Raji (cell line): ENCODE data around the gene C20orf144.

Source experiments
- POLR2A ChIP-seq: IDR thresholded peaks from 2 replicates; pipeline ENCODE4 v1.6.1; 2011; ENCODE audit warnings: low read depth, low read length, control low read depth; ENCODE audit not compliant: insufficient read depth

Gene C20orf144

DNA sequence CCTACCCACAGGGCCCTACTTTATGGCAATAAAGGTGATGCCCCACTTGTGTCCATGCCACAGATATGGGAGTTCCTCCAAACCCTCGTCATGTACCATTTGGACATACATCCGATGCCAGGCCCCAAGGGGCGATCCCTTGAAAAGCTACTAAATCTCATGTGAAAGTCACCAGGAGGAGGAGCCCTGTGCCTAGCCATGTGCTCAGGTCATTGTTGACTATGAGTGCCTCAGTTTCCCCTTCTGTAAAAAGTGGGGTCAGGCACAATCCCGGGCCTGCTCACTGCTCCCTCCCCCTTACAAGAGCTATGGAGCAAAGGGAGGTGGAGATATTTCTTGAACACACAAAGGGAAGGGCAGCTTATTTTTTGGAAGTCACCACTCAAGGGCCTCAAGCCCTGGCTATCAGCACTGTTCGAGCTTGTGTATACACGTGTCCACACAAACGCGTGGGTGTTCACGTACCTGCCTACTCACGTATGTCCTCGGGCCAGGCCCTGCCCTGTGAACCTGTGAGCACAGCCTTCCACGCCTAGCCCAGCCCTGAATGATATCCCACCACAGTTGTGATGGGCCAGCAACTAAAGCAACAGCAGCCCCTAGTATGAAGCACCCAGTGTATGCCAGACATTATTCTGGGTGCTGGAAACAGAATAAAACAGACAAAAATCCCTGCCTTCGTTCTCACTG is 6.5 kb downstream of the C20orf144 start:
- TF ChIP-seq POLR2A, result no peak; the same call in 1 of the 2 replicates

DNA sequence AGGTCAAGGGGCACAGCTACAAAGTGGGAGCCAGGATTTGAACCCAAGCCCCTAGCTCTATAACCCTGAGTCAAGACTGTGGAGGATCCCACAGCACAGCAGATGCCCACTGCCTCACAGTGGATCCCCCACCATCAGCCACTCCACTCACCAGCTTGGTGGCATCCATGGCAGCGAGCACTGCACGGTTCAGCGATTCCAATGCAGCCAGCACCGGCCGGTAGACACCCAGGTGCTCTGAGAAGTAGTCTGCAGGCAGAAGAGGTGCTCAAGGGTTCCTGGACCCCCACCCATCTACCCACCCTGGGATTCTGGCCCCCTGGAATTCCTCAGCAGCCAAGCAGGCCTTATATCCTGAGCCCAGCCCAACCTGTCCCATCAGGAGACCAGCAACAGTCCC is 7.1 kb downstream of the C20orf144 start:
- peak; percentile 25; the same call in 1 of the 2 replicates for TF ChIP-seq POLR2A

DNA sequence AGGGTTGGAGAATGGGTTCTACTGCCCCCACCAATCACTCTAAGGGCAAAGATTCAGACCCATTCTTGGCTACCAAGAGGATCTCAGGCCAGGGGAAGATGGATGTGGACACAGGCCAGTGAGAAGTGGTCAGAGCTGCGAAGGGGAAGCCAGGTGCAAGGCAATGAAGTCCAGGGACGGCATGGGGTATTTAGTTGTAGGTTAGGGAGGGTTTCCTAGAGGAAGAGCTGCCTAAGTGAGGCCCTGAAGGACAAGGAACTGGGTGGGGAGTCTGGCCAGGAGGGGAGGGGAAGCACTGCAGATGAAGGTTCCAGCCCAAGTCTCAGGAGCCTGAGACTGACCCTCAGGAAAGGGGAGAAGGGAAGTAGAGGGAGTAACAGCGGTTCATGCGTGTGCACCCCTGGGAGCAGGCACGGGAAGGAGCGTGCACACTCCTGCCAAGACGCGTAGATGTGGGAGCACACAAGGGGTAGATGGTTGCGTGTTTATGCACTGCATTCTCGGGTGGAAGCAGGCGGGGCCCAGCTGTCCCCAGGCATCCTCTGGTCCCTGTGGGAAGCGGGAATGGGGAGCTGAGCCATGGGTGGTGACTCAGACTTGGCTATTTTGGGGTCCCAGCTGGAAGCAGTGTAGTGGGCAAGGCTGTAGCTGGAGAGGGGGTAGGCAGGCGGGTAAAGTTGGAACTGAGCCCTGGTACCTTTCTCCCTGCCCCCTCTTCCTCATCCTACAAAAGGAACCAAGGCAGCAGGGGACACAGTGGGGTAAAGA is 7.9 kb downstream of the C20orf144 start:
- no peak for TF ChIP-seq POLR2A

DNA sequence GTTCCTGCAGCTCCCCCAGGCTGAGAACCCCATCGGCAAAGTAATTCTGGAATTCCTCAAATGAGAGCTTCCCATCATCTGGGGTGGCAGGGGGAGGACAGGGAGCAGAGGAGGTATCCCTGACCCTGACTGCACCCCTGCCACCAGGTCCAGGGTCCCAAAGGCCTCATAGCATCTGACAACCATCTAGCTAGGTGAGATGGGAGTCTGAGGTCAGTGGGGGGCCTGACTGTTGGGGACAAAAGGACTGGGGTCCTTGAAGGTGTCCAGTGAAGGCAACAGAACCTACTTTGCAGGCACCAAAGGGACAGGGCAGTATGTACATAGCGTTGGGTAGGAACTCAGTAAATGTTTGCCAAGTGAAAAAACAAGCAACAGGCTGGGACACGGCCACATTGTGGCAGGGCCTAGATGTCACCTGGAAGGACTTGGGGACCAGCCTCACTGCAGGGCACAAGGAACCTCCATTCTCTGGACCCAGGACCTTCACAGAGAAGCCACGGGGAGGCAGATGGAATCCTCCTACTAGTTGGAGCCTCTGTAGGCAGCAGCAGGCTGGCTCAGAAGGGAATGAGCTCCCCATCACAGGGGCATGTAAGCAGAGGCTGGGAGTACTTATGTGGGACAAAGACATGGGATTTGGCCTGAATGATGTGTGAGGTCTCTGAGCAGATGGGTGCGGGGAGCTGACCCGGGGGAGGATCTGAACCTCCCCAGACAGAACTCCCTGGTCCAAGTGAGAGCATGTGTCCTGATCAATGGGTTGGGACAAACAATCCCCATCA is 8.8 kb downstream of the C20orf144 start:
- no peak for TF ChIP-seq POLR2A

DNA sequence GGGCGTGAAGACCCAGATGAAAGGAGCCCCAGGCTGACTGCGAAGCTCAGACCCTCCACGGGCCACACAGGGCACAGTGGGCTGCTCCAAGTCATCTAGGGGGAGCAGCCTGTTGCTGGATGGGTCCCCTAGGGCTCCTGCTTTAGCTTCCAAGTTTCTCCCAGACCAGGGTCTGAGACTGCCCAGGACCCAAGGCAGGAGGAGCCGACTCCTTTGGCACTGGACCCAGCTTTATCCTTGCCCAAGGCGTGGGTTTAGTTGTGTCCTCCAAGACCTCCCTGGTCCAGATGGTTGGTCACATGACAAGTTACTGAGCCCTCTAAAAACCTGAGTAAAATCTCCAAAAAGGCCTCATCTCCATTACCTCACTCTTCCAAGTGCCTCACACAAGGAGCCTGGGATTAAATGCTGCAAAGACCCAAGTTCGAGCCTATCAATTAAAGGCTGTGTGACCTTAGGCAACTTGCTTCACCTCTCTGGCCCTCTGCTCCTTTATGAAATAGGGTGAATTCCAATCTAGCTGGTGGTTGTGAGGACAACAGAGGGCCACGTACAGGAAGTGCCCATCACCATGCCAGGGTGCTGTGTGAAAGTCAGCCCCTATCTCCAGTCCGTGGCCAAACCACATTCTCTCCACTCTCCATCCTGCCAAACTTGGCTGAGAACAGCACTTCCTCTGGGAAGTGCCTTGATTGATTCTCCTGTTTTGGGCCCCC is 9.6 kb downstream of the C20orf144 start:
- no peak for TF ChIP-seq POLR2A

DNA sequence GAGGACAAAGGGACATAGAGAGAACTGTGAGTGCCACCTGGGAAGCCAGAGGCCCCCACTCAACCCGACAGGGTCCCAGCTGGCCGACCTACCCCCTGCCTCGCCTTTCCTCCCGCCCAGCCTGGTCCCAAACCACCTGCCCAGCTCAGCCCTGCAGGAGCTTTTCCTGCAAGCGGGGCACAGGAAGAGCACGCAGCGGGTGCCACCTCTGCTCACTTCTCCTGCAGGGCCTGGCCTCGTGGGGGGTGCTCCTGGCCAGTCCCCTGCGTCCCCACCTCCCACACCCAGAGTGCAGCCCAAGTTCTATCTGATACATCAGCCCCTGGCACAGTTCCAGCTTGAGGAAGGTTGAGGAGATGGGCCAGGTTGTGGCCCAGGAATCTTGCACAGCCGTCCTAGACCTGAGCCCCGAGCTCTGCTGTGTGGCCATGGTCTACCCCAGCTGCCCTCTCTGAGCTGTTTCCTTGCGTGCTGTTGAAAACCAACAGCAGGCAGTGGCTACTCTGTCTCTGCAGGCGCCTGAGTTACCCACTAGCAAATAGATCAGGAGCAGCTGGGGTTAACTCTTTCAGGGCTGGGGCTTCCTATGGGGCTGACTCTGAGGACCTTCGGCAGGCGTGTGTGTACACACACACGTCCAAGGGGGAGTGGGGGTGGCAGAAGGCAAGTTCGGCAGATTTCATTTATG is 10.4 kb downstream of the C20orf144 start:
- TF ChIP-seq POLR2A, result no peak

DNA sequence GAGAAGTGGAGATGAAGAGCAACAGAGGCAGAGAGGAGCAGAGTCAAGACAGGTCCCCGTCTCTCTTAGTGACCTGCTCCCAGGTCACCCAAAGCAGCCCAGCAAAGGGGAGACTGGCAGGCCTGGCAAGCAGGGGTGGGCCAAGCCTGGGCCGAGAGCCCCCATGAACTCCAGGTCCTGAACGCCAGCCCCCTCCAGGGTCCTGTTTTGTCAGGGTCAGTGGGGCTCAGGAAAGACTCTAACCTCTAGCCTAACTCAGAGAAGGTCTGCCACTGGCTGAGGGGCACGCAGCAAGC is 10.9 kb downstream of the C20orf144 start:
- TF ChIP-seq POLR2A, result no peak

DNA sequence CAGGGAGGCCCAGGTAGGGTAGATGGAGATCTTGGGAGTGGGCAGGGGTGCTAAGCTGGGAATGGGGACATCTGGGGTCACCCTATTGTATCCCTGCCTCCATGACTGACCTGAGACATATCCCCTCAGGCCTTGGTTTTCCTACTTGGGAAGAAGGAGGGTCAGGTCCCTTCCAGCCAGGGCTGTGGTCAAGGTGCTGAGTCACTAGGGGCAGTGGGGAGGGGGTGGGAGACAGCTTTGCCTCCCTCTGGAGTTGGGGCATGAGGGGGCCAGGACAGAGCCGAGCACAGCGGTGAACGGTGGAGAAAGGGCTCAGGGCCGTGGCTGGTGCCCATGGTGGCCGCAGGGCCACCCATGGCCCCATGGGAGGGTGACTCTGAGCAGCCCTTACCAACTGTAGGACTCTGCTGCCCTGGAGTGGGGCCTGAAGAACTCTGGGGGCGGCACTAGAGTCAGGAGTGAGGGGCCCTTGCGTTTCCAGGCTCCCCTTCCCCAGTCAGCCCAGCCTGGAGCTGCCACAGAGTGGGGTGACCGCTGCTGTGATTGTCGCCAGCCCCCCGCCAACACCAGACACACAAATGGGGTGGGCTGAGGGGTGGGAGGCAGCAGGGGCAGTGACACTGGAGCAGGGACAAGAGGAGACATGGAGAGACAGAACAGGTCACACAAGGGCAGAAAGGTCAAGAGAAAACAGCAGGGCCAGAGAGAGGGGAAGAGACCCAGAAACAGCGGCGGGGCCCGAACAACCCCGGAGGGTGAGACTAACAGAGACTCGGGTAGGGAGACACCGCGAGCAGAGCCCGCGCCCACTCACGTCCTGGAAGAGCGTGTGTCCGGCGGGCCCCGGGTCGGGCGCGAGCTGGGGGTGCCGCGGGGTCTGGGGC is 11.5 kb downstream of the C20orf144 start:
- no peak for TF ChIP-seq POLR2A

DNA sequence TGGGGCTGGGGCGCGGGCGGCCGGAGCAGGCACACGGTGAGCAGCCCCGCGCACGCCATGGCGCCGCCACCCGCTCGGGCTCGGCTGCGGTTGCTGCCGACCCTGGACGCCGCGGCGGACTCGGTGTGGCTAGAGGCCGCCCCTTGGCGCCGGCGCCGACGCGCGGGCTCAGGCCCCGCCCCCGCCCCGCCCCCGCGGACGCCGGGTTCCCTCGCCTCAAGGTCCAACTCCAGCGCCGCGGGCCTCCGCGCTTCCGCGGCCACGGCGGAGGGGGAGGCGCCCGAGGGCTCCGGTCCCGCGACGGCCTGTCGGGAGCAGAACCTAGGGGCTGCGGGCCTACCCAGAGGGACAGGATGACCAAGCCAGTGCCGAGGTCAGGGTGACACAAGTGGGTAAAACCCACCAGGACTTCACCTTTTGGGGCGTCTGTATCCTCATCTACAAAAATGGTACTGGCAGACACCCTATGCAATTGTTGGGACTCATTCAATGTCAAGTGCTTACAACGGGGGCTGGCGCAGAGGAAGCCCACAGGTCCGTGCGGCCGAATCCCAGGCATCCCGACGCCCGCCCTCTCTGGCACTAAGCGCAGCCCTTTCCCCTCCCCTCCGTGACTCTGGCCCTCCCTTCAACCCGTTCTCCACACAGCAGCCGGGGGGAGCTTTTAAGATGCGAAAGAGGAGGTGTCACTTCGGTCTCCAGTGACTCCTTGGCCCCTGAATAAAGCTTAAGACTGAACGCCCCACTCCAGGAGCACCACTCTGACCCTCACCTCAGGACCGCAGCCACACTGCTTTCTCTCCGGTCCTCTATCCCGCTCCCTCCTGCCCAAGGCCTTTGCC is 12.4 kb downstream of the C20orf144 start, which contains the start of gene NECAB3:
Gene NECAB3, minus strand, starts transcription at position 135 of the 842 bp plus-strand sequence. Its CDS starts 76 bp downstream, at position 59.
- TF ChIP-seq POLR2A, result peak; percentile 84

DNA sequence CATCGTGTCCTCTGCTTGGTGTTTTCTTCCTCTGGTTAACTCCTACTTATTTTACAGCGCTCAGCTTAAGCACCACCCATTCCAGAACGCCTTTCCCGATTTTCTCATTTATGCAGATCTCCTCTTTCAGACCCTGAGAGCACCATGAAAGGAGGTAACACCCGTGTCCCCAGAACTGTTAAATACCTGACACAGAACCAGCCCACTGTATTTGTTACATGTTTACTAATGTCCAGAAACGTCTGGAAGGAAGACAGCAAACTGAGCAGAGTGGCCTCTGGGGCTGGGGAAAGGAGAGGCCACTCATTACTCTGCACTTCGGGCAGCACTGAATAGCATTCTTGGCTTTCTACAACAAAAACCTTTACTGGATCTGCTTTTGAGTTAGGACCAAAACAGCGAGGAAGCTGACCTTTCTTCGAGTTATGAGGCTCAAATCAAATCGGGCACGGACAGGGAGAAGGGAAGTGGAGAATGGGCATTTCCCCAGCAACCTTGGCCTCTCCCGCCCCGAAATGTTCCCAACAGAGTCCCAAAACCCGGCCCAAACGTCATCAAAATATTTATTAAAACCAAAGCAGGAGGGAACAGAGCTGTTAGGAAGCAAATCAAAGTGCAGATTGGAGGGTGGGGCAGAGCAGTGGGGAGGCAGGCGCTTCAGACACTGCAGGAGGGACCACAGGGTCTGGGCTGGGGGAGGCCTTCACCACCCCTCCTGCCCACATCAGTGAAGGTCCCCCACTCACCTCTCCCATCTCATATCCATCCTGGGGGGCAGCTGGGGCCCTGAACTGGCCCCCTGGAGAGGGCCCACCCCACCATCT is 13.2 kb downstream of the C20orf144 start:
- no peak for TF ChIP-seq POLR2A

DNA sequence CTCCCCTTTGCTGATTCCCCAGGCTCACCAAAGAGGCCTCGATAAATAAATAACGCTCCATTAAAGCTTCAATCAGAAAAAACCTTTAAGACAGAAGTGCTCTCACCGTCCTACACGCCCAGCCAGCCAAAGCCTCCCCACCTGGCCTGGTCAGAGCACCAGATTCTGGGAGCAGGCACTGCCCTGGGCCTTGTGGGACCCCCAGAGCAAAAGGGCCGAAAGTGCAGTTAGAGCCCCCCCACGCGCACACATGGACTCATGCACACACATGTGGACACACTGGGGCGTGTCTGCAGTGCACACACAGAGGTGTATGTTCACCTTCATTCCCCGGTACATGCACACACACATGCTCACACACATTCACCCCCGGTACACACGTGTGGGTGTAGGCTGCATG is 14.0 kb downstream of the C20orf144 start:
- no peak for TF ChIP-seq POLR2A

DNA sequence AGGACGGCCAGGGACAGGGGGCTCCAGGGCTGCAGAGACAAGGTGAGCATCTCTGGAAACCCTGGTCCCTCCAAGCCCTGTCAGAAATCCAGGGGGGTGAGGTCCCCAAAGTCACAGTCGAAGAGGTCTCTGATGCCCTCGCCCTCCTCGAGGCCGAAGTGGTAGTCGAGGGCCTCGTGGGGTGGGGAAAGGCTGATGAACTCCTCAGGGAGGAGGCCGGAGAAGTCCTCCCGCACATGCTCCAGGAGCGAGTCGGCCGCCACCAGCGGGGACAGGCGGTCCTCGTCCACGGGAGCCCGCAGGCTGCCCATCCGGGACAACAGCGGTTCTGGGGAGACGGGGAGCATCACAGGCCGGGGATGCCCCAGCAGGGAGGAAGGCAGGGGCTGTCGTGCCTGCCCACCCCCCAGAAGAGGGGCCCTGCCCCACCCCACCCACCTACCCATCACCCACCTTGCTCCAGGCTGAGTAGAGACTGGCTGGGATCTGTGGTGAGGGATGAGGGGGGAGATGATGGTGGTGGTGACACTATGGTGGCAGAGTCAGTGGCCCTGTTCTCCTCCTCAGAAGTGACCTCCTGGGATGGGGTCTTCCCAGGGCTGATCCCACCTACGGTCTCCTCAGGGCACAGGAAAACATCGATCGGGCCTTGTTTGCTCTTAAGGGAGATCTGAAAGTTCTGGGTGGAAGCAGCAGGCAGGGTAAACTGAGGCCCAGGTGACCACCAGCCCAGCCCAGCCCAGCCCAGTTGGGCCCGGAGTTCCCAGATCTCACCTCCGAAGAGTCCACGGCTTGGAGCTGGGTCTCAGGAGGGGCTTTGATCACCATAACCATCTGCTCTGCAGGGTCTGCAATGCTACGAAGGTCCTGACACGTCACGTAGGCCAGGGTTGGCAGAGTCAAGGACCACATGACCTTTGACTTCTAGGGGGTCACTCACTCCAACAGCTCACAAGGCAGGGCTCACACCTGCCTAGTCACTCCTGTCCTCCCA is 14.8 kb downstream of the C20orf144 start:
- TF ChIP-seq POLR2A, result no peak
